ENCODE measurements around the gene NOP9. TPM values are rescaled to one million over a fixed set of nuclear protein-coding genes. Genes with fewer than 3 reads are reported as not detected.

Gene NOP9
- total RNA-seq, 6 experiments from 2014 or later = 25.4 to 31.1 (median 28.1) TPM

GRCh38 chr14:24254630-24255392, 44.8 kb upstream of the NOP9 start:
- peaks cover 27% of the 10 kb centered on the region for H3K4me1 Mint-ChIP-seq (ENCODE audit: low read depth)
- no peaks in the 10 kb centered on the region for H3K9me3 Mint-ChIP-seq
- DNase-seq = no peak
- peaks cover 6% of the 10 kb centered on the region; the same call in 1 of the 2 replicates for H3K27me3 Mint-ChIP-seq (ENCODE audit: insufficient read depth)
- no peak for TF ChIP-seq CTCF (IDR thresholded peaks at IDR 0.05)
- H3K36me3 Mint-ChIP-seq (ENCODE audit: low read depth) = no peaks in the 10 kb centered on the region
- H3K27ac Mint-ChIP-seq = no peak overlapping the region
- H3K4me3 Mint-ChIP-seq = no peak overlapping the region

GRCh38 chr14:24255438-24255837, 44.2 kb upstream of the NOP9 start:
- H3K27me3 Mint-ChIP-seq (ENCODE audit: insufficient read depth) = peaks cover 6% of the 10 kb centered on the region; the same call in 1 of the 2 replicates
- H3K36me3 Mint-ChIP-seq (ENCODE audit: low read depth) = no peaks in the 10 kb centered on the region
- TF ChIP-seq CTCF (IDR thresholded peaks at IDR 0.05) = no peak
- H3K27ac Mint-ChIP-seq = no peak overlapping the region
- H3K4me3 Mint-ChIP-seq = no peak overlapping the region
- no peak for DNase-seq
- peaks cover 30% of the 10 kb centered on the region for H3K4me1 Mint-ChIP-seq (ENCODE audit: low read depth)
- no peaks in the 10 kb centered on the region for H3K9me3 Mint-ChIP-seq

DNA sequence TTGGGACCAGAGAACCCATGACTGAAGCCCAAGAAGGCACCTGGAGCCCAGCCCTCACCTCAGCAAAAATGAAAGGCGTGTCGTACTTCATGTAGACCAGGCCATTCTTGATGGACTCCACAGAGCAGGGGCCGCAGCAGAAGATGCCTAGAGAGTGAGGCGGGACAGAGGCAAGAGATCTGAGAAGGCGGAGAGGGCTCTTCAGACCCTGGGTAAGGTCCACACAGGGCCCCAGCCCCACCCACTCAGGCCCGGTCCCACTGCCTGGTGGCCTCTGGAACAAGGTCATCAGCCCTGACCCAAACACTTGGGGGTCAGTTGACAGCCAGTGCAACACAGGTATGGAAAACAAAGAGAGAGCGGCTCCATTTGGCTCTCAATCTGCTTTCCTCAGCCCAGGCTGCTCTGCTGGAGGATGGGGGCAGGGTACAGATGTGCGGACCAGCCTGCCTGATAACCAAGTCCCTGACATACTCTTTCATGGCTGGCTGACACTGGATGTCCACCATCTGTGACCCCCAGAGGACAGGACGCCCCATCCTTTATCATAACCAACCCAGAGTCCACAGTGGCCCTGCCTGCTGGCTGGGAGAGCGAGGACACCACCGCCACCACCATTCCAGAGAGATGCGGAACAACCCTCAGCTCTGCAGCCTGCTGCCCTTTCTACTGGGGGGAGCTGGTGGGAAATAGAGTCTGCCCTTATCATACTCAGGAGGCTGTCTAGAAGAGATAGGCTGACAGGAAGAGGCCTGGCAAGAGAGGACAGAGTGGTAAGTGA, 43.5 kb upstream of the NOP9 start:
- H3K27me3 Mint-ChIP-seq (ENCODE audit: insufficient read depth) = peaks cover 3% of the 10 kb centered on the region; the same call in 1 of the 2 replicates
- H3K36me3 Mint-ChIP-seq (ENCODE audit: low read depth) = no peaks in the 10 kb centered on the region
- H3K9me3 Mint-ChIP-seq = no peaks in the 10 kb centered on the region
- TF ChIP-seq CTCF (IDR thresholded peaks at IDR 0.05) = no peak
- peaks cover 30% of the 10 kb centered on the region for H3K4me1 Mint-ChIP-seq (ENCODE audit: low read depth)
- no peak overlapping the region for H3K4me3 Mint-ChIP-seq
- no peak for DNase-seq
- H3K27ac Mint-ChIP-seq = no peak overlapping the region

- no peak for DNase-seq
- no peaks in the 10 kb centered on the region for H3K9me3 Mint-ChIP-seq
- peaks cover 2% of the 10 kb centered on the region; the same call in 1 of the 2 replicates for H3K27me3 Mint-ChIP-seq (ENCODE audit: insufficient read depth)
- no peak for TF ChIP-seq CTCF (IDR thresholded peaks at IDR 0.05)
- H3K4me3 Mint-ChIP-seq = no peak overlapping the region
- peaks cover 22% of the 10 kb centered on the region for H3K4me1 Mint-ChIP-seq (ENCODE audit: low read depth)
- H3K27ac Mint-ChIP-seq = no peak overlapping the region
- no peaks in the 10 kb centered on the region for H3K36me3 Mint-ChIP-seq (ENCODE audit: low read depth)
These were observed 42.7 kb upstream of the NOP9 start for GRCh38 chr14:24256960-24257359.

- no peak for TF ChIP-seq CTCF (IDR thresholded peaks at IDR 0.05)
- no peaks in the 10 kb centered on the region for H3K9me3 Mint-ChIP-seq
- H3K4me1 Mint-ChIP-seq (ENCODE audit: low read depth) = peaks cover 18% of the 10 kb centered on the region; the same call in 1 of the 2 replicates
- no peaks in the 10 kb centered on the region for H3K36me3 Mint-ChIP-seq (ENCODE audit: low read depth)
- peaks cover 2% of the 10 kb centered on the region; the same call in 1 of the 2 replicates for H3K27me3 Mint-ChIP-seq (ENCODE audit: insufficient read depth)
- H3K4me3 Mint-ChIP-seq = no peak overlapping the region
- no peak overlapping the region for H3K27ac Mint-ChIP-seq
- DNase-seq = no peak
These were observed 41.5 kb upstream of the NOP9 start for GRCh38 chr14:24258119-24258518.
